OCI-LY7 (cell line): Measurements from ENCODE around the gene RRBP1.

ENCODE experiments used
- CTCF ChIP-seq: fragments of 200-600 bp; sonication (generic); conservative IDR thresholded peaks from 2 replicates; pipeline ENCODE4 v1.5.1; 2014; ENCODE audit warnings: mild to moderate bottlenecking, antibody characterized with exemption, low read length, moderate library complexity, mixed read lengths
- EZH2phosphoT487 ChIP-seq: fragments of 200-600 bp; sonication (generic); IDR thresholded peaks from 2 replicates; pipeline ENCODE4 v1.6.1; 2018; ENCODE audit warnings: low read depth, borderline replicate concordance, mild to moderate bottlenecking, mixed run types, antibody characterized with exemption, low read length, moderate library complexity, mixed read lengths

DNA sequence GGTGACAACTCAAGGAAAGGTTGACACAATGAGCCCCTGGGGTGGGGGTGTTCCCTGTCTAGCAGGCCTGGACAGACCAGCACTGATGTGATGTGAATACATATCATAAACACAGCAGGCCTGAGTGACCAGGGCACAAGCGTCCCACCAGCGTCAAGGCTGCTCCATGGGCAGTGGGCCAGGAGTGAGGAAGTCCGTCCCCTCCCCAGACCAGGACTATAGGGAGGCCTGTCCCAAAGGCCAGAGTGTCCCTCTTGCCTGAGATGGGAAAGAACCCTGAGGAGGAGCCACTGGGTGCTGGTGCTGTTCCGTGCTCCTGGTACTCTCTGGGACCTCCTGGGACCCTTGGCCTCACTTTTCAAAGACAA, 44.6 kb downstream of the RRBP1 start:
- TF ChIP-seq CTCF, result no peak
- no peak for TF ChIP-seq EZH2phosphoT487
